ENCODE results near the gene ARHGAP20. TPM values are rescaled to one million over a fixed set of nuclear protein-coding genes. Genes with fewer than 3 reads are reported as not detected.

ARHGAP20 gene
- total RNA-seq, 1 donor from 2014 or later, result 0.19 TPM

DNA sequence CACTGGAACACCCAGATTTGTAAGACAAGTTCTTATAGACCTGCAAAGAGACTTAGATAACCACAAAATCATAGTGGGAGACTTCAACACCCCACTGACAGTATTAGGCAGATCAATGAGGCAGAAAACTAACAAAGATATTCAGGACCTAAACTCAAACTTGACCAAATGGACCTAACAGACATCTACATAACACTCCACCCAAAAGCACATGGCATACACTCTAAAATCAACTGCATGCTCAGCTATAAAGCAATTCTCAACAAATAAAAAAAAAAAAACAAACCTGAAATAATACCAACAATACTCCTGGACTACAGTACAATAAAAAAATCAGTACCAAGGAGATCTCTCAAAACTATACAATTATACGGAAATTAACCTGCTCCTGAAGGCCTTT, 167.5 kb downstream of the ARHGAP20 start:
- DNase-seq (ENCODE audit: low spot score), result no peak
- intact Hi-C loops (cut with DNase I), result no loop called here

DNA sequence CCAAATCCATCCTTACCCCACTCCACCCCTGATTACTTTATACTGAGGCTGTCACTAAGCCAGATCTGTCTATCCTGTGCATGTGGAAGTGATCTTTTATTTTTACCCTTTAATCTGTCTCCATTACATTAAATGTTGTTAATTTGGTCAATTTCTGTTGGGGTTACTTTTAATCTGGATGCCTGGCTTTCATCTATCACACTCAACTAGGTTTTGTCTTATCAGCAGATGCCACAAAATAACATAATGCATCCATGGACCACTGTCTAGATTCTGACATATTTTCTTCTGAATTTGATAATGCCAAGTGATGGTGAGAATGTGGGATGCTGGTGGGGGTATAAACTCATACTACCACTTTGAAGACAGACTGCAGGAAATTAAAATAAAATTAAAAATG, 174.1 kb downstream of the ARHGAP20 start:
- no peak for DNase-seq (ENCODE audit: low spot score)
- intact Hi-C loops (cut with DNase I), result no loop called here

DNA sequence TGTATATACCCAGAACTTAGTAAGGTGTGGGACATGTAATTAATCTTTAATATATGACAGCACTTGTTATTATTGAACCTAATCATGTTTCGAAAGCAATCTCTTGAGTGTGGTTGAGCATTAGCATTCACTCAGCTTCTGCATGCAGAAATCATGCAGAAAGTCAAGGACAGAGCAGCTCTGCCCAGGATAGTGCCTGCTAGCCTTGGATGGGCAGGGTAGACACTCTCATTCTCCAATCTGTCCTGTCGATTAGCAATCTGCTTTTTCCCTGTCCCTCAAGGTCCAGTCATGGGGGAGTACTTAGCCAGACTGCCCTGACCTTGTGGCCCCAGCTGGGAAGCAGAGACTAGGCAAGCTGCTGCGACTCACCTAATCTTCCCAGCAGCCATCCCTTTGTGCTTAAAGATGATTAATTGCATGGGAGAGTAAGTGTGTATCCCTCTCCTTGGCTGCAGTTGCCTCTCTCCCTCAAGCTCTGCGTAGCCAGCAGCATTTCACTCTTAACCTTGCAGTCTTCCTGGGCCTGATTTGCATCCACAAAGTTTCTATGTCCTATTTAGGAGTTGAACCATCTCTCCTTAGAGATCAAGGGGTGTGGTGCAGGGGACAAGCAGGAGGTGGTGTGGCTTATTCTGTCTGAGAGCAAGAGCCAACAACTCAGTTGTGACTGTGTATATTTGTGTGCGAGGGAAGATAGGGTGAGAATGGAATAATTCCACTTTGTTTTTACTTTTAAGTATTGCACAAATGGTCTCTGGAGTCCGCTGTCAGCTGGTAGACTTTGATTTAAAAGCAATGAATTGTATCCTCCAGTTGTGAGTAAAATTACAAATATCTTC, 181.1 kb downstream of the ARHGAP20 start:
- no peak for DNase-seq (ENCODE audit: low spot score)
- intact Hi-C loops (cut with DNase I), result no loop called here

DNA sequence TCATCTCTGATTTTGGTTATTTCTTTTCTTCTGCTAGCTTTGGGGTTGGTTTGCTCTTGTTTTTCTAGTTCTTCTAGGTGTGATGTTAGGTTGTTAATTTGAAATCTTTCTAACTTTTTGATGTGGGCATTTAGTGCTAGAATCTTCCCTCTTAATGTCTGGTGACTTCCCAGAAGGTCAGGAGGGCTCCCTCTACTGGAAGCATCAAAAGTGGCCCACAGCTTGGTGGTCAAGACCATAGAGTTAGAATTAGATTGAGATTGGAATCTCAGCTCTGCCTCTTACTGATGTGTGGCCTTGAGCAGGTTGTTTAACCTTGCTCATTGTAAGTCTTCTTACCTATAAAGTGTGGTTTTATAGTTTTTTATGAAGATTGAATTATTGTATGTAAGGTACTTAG, 183.2 kb downstream of the ARHGAP20 start:
- intact Hi-C loops (cut with DNase I), result no loop called here

DNA sequence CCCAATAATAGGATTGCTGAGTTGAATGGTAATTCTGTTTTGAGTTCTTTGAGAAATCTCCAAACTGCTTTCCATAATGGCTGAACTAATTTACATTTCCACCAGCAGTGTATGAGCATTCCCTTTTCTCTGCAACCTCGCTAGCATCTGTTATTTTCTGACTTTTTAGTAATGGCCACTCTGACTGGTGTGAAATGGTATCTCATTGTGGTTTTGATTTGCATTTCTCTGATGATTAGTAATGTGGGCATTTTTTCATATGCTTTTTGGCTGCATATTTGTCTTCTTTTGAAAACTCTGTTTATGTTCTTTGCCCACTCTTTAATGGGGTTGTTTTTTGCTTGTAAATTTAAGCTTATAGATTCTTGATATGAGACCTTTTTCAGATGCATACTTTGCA, 185.1 kb downstream of the ARHGAP20 start:
- no peak for DNase-seq (ENCODE audit: low spot score)
- intact Hi-C loops (cut with DNase I), result no loop called here

More for the DNA sequence above, 183.2 kb downstream of the ARHGAP20 start:
- no peak for DNase-seq (ENCODE audit: low spot score)
